ENCODE data around the gene ANGPTL8. TPM values are rescaled to one million over a fixed set of nuclear protein-coding genes. Genes with fewer than 3 reads are reported as not detected.

ANGPTL8 gene
- total RNA-seq, 1 experiment from 2014 or later = not detected

DNA sequence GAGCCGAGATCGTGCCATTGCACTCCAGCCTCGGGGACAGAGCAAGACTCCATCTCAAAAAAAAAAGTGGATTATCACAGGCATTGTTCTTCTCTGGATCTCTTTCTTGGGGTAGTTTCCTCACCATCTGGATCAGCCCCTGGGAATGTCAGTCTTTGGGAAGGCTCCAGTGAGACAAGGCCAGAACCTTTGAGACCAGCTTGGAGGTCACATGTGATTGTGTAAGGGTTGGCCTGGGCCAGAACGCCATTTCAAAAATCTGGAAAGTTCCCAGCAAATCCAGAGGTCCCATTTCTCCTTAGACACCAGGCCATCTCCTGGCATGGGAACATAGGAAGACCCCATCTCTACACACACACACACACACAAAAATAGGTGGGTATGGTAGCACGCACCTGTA lies 14.2 kb upstream of the ANGPTL8 start (continued):
- TF ChIP-seq, protein P1, sequence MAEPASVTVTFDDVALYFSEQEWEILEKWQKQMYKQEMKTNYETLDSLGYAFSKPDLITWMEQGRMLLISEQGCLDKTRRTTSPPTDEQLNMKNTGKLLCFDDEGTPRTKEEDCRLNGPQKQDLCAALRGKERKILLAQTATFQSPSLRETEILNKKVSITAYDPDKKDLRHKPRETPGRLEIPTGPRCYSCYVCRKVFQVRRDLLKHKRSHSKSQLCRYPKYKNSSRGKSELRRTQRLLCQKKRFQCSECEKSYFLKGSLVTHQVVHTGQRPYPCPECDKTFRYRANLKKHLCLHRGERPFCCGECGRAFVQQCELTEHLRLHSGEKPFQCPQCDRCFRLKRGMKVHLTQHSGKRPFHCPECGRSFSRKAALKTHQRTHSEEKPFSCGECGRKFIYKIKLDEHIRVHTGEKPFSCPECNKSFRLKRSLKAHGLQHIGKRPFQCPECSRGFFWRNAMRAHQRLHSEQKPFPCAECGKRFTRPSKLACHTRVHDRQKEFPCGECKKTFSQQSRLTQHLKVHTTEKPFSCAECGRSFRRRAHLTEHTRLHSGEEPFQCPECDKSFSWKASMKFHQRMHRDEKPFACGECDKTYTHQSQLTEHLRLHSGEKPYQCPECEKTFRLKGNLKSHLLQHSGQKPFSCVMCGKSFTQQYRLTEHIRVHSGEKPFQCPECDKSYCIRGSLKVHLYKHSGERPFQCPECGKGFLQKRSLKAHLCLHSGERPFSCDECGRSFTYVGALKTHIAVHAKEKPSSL (CRISPR knock-in tag; conservative IDR thresholded peaks at IDR 0.05) = no peak
- TF ChIP-seq ZNF263 (CRISPR knock-in tag; IDR thresholded peaks at IDR 0.05; ENCODE audit: low read depth) (no peak), ZBTB21 (CRISPR knock-in tag; IDR thresholded peaks at IDR 0.05; ENCODE audit: borderline replicate concordance) (no peak), FOXJ3 (CRISPR knock-in tag; IDR thresholded peaks at IDR 0.05; ENCODE audit: borderline replicate concordance) (no peak), IRF2 (CRISPR knock-in tag; IDR thresholded peaks at IDR 0.05; ENCODE audit: borderline replicate concordance, low read depth) (no peak), EMX1 (CRISPR knock-in tag; IDR thresholded peaks at IDR 0.05) (no peak)
- TF ChIP-seq, protein P2, sequence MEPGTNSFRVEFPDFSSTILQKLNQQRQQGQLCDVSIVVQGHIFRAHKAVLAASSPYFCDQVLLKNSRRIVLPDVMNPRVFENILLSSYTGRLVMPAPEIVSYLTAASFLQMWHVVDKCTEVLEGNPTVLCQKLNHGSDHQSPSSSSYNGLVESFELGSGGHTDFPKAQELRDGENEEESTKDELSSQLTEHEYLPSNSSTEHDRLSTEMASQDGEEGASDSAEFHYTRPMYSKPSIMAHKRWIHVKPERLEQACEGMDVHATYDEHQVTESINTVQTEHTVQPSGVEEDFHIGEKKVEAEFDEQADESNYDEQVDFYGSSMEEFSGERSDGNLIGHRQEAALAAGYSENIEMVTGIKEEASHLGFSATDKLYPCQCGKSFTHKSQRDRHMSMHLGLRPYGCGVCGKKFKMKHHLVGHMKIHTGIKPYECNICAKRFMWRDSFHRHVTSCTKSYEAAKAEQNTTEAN (CRISPR knock-in tag; IDR thresholded peaks at IDR 0.05) = no peak
- TF ChIP-seq, protein P3, sequence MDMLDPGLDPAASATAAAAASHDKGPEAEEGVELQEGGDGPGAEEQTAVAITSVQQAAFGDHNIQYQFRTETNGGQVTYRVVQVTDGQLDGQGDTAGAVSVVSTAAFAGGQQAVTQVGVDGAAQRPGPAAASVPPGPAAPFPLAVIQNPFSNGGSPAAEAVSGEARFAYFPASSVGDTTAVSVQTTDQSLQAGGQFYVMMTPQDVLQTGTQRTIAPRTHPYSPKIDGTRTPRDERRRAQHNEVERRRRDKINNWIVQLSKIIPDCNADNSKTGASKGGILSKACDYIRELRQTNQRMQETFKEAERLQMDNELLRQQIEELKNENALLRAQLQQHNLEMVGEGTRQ (CRISPR knock-in tag; IDR thresholded peaks at IDR 0.05) = no peak
- TF ChIP-seq, protein P4, sequence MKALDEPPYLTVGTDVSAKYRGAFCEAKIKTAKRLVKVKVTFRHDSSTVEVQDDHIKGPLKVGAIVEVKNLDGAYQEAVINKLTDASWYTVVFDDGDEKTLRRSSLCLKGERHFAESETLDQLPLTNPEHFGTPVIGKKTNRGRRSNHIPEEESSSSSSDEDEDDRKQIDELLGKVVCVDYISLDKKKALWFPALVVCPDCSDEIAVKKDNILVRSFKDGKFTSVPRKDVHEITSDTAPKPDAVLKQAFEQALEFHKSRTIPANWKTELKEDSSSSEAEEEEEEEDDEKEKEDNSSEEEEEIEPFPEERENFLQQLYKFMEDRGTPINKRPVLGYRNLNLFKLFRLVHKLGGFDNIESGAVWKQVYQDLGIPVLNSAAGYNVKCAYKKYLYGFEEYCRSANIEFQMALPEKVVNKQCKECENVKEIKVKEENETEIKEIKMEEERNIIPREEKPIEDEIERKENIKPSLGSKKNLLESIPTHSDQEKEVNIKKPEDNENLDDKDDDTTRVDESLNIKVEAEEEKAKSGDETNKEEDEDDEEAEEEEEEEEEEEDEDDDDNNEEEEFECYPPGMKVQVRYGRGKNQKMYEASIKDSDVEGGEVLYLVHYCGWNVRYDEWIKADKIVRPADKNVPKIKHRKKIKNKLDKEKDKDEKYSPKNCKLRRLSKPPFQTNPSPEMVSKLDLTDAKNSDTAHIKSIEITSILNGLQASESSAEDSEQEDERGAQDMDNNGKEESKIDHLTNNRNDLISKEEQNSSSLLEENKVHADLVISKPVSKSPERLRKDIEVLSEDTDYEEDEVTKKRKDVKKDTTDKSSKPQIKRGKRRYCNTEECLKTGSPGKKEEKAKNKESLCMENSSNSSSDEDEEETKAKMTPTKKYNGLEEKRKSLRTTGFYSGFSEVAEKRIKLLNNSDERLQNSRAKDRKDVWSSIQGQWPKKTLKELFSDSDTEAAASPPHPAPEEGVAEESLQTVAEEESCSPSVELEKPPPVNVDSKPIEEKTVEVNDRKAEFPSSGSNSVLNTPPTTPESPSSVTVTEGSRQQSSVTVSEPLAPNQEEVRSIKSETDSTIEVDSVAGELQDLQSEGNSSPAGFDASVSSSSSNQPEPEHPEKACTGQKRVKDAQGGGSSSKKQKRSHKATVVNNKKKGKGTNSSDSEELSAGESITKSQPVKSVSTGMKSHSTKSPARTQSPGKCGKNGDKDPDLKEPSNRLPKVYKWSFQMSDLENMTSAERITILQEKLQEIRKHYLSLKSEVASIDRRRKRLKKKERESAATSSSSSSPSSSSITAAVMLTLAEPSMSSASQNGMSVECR (CRISPR knock-in tag; IDR thresholded peaks at IDR 0.05; ENCODE audit: borderline replicate concordance) = no peak
- TF ChIP-seq, protein P5, sequence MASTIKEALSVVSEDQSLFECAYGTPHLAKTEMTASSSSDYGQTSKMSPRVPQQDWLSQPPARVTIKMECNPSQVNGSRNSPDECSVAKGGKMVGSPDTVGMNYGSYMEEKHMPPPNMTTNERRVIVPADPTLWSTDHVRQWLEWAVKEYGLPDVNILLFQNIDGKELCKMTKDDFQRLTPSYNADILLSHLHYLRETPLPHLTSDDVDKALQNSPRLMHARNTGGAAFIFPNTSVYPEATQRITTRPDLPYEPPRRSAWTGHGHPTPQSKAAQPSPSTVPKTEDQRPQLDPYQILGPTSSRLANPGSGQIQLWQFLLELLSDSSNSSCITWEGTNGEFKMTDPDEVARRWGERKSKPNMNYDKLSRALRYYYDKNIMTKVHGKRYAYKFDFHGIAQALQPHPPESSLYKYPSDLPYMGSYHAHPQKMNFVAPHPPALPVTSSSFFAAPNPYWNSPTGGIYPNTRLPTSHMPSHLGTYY (CRISPR knock-in tag; IDR thresholded peaks at IDR 0.05) = no peak

DNA sequence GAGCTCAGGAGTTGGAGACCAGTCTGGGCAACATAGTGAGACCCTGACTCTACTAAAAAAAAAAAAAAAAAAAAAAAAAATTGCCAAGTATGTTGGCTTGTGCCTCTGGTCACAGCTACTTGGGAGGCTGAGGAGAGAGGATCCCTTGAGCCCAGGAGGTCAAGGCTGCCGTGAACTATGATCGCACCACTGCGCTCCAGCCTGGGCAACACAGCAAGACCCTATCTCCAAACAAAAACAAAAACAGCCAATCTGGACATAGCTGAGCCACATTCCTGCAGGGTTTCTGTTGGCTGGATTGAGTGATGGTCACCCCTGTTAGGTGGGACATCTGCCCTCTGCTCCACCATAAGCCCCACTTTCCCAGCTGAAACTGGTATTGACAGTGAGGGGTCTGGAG lies 13.6 kb upstream of the ANGPTL8 start:
- ATAC-seq = no peak
- CTCF ChIA-PET = interaction anchor here (0.9 to 1.0 kb wide), 2 partner anchors 18 to 68 kb away, joined by 3 read pairs; no protein-coding TSS in a partner anchor
- DNase-seq (ENCODE audit: low spot score) = no peak
- Mint-ChIP-seq H3K4me1 (peaks cover 3% of the 10 kb centered on the region; the same call in 1 of the 2 replicates), H3K9me3 (peaks cover 14% of the 10 kb centered on the region), H3K4me3 (no peak overlapping the region), H3K27me3 (ENCODE audit: low read depth) (no peaks in the 10 kb centered on the region), H3K36me3 (peaks cover 35% of the 10 kb centered on the region), H3K27ac (no peak overlapping the region)
- TF ChIP-seq NFATC4 (CRISPR knock-in tag; IDR thresholded peaks at IDR 0.05) (no peak), ZNF121 (CRISPR knock-in tag; IDR thresholded peaks at IDR 0.05) (peak; percentile 79), SOX15 (CRISPR knock-in tag; IDR thresholded peaks at IDR 0.05) (no peak), ELF4 (CRISPR knock-in tag; IDR thresholded peaks at IDR 0.05; ENCODE audit: low read depth) (no peak), ZNF423 (CRISPR knock-in tag; IDR thresholded peaks at IDR 0.05) (no peak)
- TF ChIP-seq, protein P6, sequence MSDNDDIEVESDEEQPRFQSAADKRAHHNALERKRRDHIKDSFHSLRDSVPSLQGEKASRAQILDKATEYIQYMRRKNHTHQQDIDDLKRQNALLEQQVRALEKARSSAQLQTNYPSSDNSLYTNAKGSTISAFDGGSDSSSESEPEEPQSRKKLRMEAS (CRISPR knock-in tag; IDR thresholded peaks at IDR 0.05) = no peak
- TF ChIP-seq, protein P7, sequence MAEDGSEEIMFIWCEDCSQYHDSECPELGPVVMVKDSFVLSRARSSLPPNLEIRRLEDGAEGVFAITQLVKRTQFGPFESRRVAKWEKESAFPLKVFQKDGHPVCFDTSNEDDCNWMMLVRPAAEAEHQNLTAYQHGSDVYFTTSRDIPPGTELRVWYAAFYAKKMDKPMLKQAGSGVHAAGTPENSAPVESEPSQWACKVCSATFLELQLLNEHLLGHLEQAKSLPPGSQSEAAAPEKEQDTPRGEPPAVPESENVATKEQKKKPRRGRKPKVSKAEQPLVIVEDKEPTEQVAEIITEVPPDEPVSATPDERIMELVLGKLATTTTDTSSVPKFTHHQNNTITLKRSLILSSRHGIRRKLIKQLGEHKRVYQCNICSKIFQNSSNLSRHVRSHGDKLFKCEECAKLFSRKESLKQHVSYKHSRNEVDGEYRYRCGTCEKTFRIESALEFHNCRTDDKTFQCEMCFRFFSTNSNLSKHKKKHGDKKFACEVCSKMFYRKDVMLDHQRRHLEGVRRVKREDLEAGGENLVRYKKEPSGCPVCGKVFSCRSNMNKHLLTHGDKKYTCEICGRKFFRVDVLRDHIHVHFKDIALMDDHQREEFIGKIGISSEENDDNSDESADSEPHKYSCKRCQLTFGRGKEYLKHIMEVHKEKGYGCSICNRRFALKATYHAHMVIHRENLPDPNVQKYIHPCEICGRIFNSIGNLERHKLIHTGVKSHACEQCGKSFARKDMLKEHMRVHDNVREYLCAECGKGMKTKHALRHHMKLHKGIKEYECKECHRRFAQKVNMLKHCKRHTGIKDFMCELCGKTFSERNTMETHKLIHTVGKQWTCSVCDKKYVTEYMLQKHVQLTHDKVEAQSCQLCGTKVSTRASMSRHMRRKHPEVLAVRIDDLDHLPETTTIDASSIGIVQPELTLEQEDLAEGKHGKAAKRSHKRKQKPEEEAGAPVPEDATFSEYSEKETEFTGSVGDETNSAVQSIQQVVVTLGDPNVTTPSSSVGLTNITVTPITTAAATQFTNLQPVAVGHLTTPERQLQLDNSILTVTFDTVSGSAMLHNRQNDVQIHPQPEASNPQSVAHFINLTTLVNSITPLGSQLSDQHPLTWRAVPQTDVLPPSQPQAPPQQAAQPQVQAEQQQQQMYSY (CRISPR knock-in tag; IDR thresholded peaks at IDR 0.05) = no peak
- POLR2A ChIA-PET = no interaction called here
